HepG2 (cell line): Measurements from ENCODE around the gene MVK. TPM values are rescaled to one million over a fixed set of nuclear protein-coding genes. Genes with fewer than 3 reads are reported as not detected.

Source experiments
- ATAC-seq: fragments of 200-7000 bp; cut with Tn5 transposase; 3 replicates; pipeline ENCODE4 v1.9.1; 2020; ENCODE audit warnings: mild to moderate bottlenecking, moderate library complexity
- BruUV-seq: library from RNA; stranded (reverse); fragments of 400-500 nt; replicated peaks from 2 replicates; lab custom pipeline; 2021; lab: Mats Ljungman, UMichigan
- CTCF ChIA-PET: fragments of 300-600 bp; formaldehyde crosslinking; extraction: SDS; loops from one replicate; lab custom pipeline; 2021; ENCODE audit warnings: low total read pairs, inconsistent platforms, low intra/inter-chr PET ratio; lab: Yijun Ruan, JAX
- POLR2A ChIA-PET: fragments of 350-600 bp; sonication (Branson Sonifier 250); formaldehyde crosslinking; loops from one replicate; lab custom pipeline; 2020; ENCODE audit warnings: antibody characterized with exemption, inconsistent platforms; lab: Yijun Ruan, JAX
- DNase-seq: peaks from one replicate; pipeline ENCODE4 v3.0.0-alpha.2; 2015; ENCODE audit warnings: low spot score
- FAIRE-seq: peaks from 3 replicates; lab custom pipeline; 2011; peaks lifted over from hg19 to GRCh38; lab: Jason Lieb, UNC
- H2AFZ ChIP-seq: one replicate; pipeline ENCODE4 v1.6.1; 2011; ENCODE audit warnings: low read length, inconsistent platforms
- H3K27ac ChIP-seq: fragments of 300-600 bp; 3 replicates; pipeline ENCODE4 v1.8.0; 2011; ENCODE audit warnings: mixed run types, mild to moderate bottlenecking, mixed read lengths, low read length, inconsistent platforms; ENCODE audit not compliant: insufficient read depth; ENCODE audit errors: extremely low read length
- H3K27me3 ChIP-seq, 2 experiments: fragments of 200-600 bp in 1 of 2; 2 replicates in 1 of 2; 3 replicates in 1 of 2; pipeline versions ENCODE4 v1.6.0 to v1.8.0; 2011; ENCODE audit warnings: low read length in 2 of 2, mild to moderate bottlenecking in 2 of 2, moderate library complexity in 2 of 2, inconsistent platforms in 1 of 2; ENCODE audit not compliant: insufficient read depth in 2 of 2, control insufficient read depth in 1 of 2
- H3K36me3 ChIP-seq, 2 experiments: fragments of 200-600 bp in 1 of 2; replicated peaks in 1 of 2; 2 replicates in 1 of 2; 3 replicates in 1 of 2; pipeline versions ENCODE4 v1.5.1 to v1.8.0; 2011; ENCODE audit warnings: low read length in 2 of 2, inconsistent platforms in 1 of 2; ENCODE audit not compliant: insufficient read depth in 2 of 2, control insufficient read depth in 1 of 2
- H3K4me1 ChIP-seq: 2 replicates; pipeline ENCODE4 v1.5.1; 2012; ENCODE audit warnings: low read length, inconsistent platforms; ENCODE audit not compliant: insufficient read depth
- H3K4me2 ChIP-seq: 2 replicates; pipeline ENCODE4 v1.6.0; 2011; ENCODE audit warnings: low read depth, low read length, inconsistent platforms
- H3K4me3 ChIP-seq, 3 experiments: fragments of 200-600 bp in 1 of 3; sonication (generic), shearing (Covaris generic) in 1 of 3; replicated peaks in 1 of 3; 2 replicates each; pipeline ENCODE4 v1.5.1; 2011 to 2016; ENCODE audit warnings: low read length in 3 of 3, inconsistent platforms in 2 of 3, low read depth in 2 of 3, mild to moderate bottlenecking in 2 of 3, control low read depth in 1 of 3, mixed read lengths in 1 of 3; ENCODE audit not compliant: insufficient read depth in 1 of 3
- H3K79me2 ChIP-seq: one replicate; pipeline ENCODE4 v1.6.1; 2011; ENCODE audit warnings: low read length, inconsistent platforms; ENCODE audit not compliant: insufficient read depth
- H3K9ac ChIP-seq: 2 replicates; pipeline ENCODE4 v1.6.0; 2011; ENCODE audit warnings: mild to moderate bottlenecking, low read depth, low read length, inconsistent platforms; ENCODE audit not compliant: insufficient read depth
- H3K9me3 ChIP-seq: 2 replicates; pipeline ENCODE4 v1.5.1; 2012; ENCODE audit warnings: mild to moderate bottlenecking, low read length
- H4K20me1 ChIP-seq: 2 replicates; pipeline ENCODE4 v1.6.0; 2011; ENCODE audit warnings: inconsistent platforms, mild to moderate bottlenecking, low read length, moderate library complexity; ENCODE audit not compliant: insufficient read depth
- CHD2 ChIP-seq: IDR thresholded peaks from 2 replicates; pipeline ENCODE4 v1.6.1; 2011; ENCODE audit warnings: low read depth, low read length, improper control_type of control experiment
- GLI4 ChIP-seq: sonication (generic); formaldehyde crosslinking; IDR thresholded peaks from 2 replicates; pipeline ENCODE4 v1.5.1; 2020; ENCODE audit warnings: missing genetic modification reagents, mild to moderate bottlenecking, moderate library complexity, borderline replicate concordance
- POLR2G ChIP-seq: fragments of 200-400 bp; formaldehyde crosslinking; IDR thresholded peaks from 2 replicates; pipeline ENCODE4 v1.6.1; 2018; ENCODE audit warnings: mild to moderate bottlenecking, low read depth, low read length, moderate library complexity
- RBM22 ChIP-seq: fragments of 200-400 bp; formaldehyde crosslinking; optimal IDR thresholded peaks from 2 replicates; pipeline ENCODE3; 2017; ENCODE audit warnings: mild to moderate bottlenecking, low read length, moderate library complexity
- SALL1 ChIP-seq: sonication (generic); formaldehyde crosslinking; IDR thresholded peaks from 2 replicates; pipeline ENCODE4 v1.8.0; 2022; ENCODE audit warnings: mild to moderate bottlenecking, missing genetic modification reagents
- SIX1 ChIP-seq: sonication (generic); formaldehyde crosslinking; IDR thresholded peaks from 2 replicates; pipeline ENCODE4 v1.4.0; 2020; ENCODE audit warnings: missing genetic modification reagents, borderline replicate concordance
- SOX13 ChIP-seq, 3 experiments: fragments of 450-650 bp in 1 of 3; sonication (generic) in 1 of 3; formaldehyde crosslinking in 1 of 3; IDR thresholded peaks in 2 of 3; conservative IDR thresholded peaks in 1 of 3; 2 replicates each; pipeline versions ENCODE4 v1.5.0 to v1.6.1; 2016 to 2020; ENCODE audit warnings: antibody characterized with exemption in 1 of 3, mild to moderate bottlenecking in 1 of 3, missing compliant biosample characterization in 1 of 3, missing genetic modification reagents in 1 of 3, moderate library complexity in 1 of 3
- SOX6 ChIP-seq, 2 experiments: fragments of 450-650 bp in 1 of 2; sonication (generic) in 1 of 2; formaldehyde crosslinking in 1 of 2; IDR thresholded peaks; 2 replicates each; pipeline versions ENCODE4 v1.4.0 to v1.6.1; 2017 to 2020; ENCODE audit warnings: antibody characterized with exemption in 1 of 2, mild to moderate bottlenecking in 1 of 2, missing genetic modification reagents in 1 of 2
- STAG1 ChIP-seq: sonication (generic); formaldehyde crosslinking; IDR thresholded peaks from 2 replicates; pipeline ENCODE4 v1.4.0; 2020; ENCODE audit warnings: missing genetic modification reagents
- TEAD3 ChIP-seq: optimal IDR thresholded peaks from 2 replicates; pipeline ENCODE3; 2016; ENCODE audit warnings: borderline replicate concordance
- U2AF2 ChIP-seq: fragments of 200-400 bp; formaldehyde crosslinking; IDR thresholded peaks from 2 replicates; pipeline ENCODE4 v1.6.1; 2017; ENCODE audit warnings: low read depth, mild to moderate bottlenecking, low read length
- ZBTB7A ChIP-seq: sonication (generic); formaldehyde crosslinking; IDR thresholded peaks from 2 replicates; pipeline ENCODE4 v1.8.0; 2022; ENCODE audit warnings: mild to moderate bottlenecking, missing genetic modification reagents
- ZFX ChIP-seq: sonication (generic); formaldehyde crosslinking; IDR thresholded peaks from 2 replicates; pipeline ENCODE4 v1.4.0; 2020; ENCODE audit warnings: mild to moderate bottlenecking, low read depth, missing genetic modification reagents, moderate library complexity
- ZNF33B ChIP-seq: sonication (generic); formaldehyde crosslinking; IDR thresholded peaks from 2 replicates; pipeline ENCODE4 v1.5.1; 2020; ENCODE audit warnings: mild to moderate bottlenecking, missing genetic modification reagents
- ZNF780A ChIP-seq: sonication (generic); formaldehyde crosslinking; IDR thresholded peaks from 2 replicates; pipeline ENCODE4 v1.8.0; 2022; ENCODE audit warnings: mild to moderate bottlenecking, missing genetic modification reagents, moderate library complexity
- ZNF792 ChIP-seq: IDR thresholded peaks from 2 replicates; pipeline ENCODE4 v1.6.1; 2016
- ZSCAN22 ChIP-seq: sonication (generic); formaldehyde crosslinking; IDR thresholded peaks from 2 replicates; pipeline ENCODE4 v1.4.0; 2020; ENCODE audit warnings: mild to moderate bottlenecking, missing genetic modification reagents
- WGBS: methylation state at CpG from one replicate; pipeline ENCODE4 v1.1.6; 2017; ENCODE audit warnings: low lambda C conversion rate; 5-methylcytosine and 5-hydroxymethylcytosine counted together
- in situ Hi-C: cut with HindIII; loops from 2 replicates; pipeline ENCODE4 v1.10.0; 2017; ENCODE audit warnings: low pct_unique_long_range_greater_than_20kb; ENCODE audit not compliant: extremely low pct_ligation_motif_present
- intact Hi-C: fragments of 100-400 bp; cut with micrococcal nuclease; formaldehyde crosslinking; loops from one replicate; pipeline ENCODE4 v1.10.0; 2022; ENCODE audit not compliant: unreplicated experiment
- polyA plus RNA-seq, 8 experiments: library from polyadenylated mRNA; depleted of rRNA in 3 of 8; stranded (reverse) in 7 of 8; unstranded in 1 of 8; fragments of >200 nt; fragmentation: Illumina TruSeq in 4 of 8; extraction: Trizol in 4 of 8; gene quantifications; 2 replicates each; pipeline versions ENCODE4 v1.2.1 to v1.2.3, GENCODE V29; 2011 to 2016; ENCODE audit warnings: low read depth in 4 of 8, missing spikeins in 1 of 8, mixed read lengths in 1 of 8; ENCODE audit not compliant: insufficient read depth in 1 of 8
- total RNA-seq, 5 experiments: library from RNA; depleted of rRNA; stranded (reverse); fragments of >200 nt; fragmentation: Illumina TruSeq; extraction: Trizol; gene quantifications; 2 replicates each; pipeline ENCODE4 v1.2.3, GENCODE V29; 2016; ENCODE audit warnings: low read depth in 1 of 5
- TF ChIP-seq, protein P1 (sequence below): sonication (generic); formaldehyde crosslinking; conservative IDR thresholded peaks from 2 replicates; pipeline ENCODE4 v1.8.1; 2023; ENCODE audit warnings: missing genetic modification reagents
- TF ChIP-seq, protein P2 (sequence below): sonication (generic); formaldehyde crosslinking; IDR thresholded peaks from 2 replicates; pipeline ENCODE4 v1.5.0; 2020; ENCODE audit warnings: missing genetic modification reagents
- TF ChIP-seq, protein P3 (sequence below): sonication (generic); formaldehyde crosslinking; conservative IDR thresholded peaks from 2 replicates; pipeline ENCODE4 v1.5.0; 2020; ENCODE audit warnings: missing genetic modification reagents

MVK gene
- total and polyA plus RNA-seq, 2 of the 13 experiments (the other 11 are each of a cell fraction or from before 2014, with no cell fraction given) = 11.6 to 66.9 TPM

DNA sequence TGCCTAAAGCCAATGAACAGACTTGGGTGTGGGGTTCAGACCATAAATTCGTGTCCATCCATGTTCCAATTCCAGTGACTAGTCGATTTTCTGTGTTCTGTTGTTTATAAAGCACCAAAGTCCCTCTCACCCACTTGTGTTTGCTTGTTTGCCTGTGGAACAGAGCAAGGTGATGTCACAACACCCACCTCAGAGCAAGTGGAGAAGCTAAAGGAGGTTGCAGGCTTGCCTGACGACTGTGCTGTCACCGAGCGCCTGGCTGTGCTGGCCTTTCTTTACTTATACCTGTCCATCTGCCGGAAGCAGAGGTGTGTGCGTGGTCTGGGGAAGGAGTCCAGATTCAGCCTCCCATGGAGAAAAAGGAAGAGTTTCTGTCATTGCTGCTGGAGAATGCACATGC is 6.0 kb downstream of the MVK start:
- in situ Hi-C loops = no loop called here
- 80% methylated on average over 7 of the region's 7 CpGs for WGBS
- peaks cover 40% of the 10 kb centered on the region for H3K4me1 ChIP-seq

More for the DNA sequence above, 6.0 kb downstream of the MVK start:
- Histone ChIP-seq H3K9ac (no peak overlapping the region), H3K4me2 (no peak overlapping the region), H3K4me3 (no peak overlapping the region), H4K20me1 (no peaks in the 10 kb centered on the region), H3K27ac (peak overlapping the region; percentile 15), H3K9me3 (no peaks in the 10 kb centered on the region), H3K27me3 (no peaks in the 10 kb centered on the region), H3K36me3 (peaks cover 19 to 71% of the 10 kb centered on the region in 2 experiments), H2AFZ (no peak overlapping the region), H3K79me2 (peaks cover 16% of the 10 kb centered on the region)
- FAIRE-seq = no peak
- ChIA-PET CTCF (no interaction called here), POLR2A (no interaction called here)
- no peak for ATAC-seq
- TF ChIP-seq GLI4 (CRISPR knock-in tag) (no peak), U2AF2 (no peak), ZNF780A (CRISPR knock-in tag) (no peak), POLR2G (no peak), ZNF33B (CRISPR knock-in tag) (no peak), SOX6 (IDR thresholded peaks at IDR 0.05) (no peak), SOX6 (CRISPR knock-in tag; IDR thresholded peaks at IDR 0.05) (no peak), ZNF792 (CRISPR knock-in tag) (no peak), ZBTB7A (no peak), RBM22 (no peak), ZSCAN22 (CRISPR knock-in tag) (no peak), CHD2 (no peak), ZFX (CRISPR knock-in tag) (no peak), SOX13 (IDR thresholded peaks at IDR 0.05) (no peak), SOX13 (CRISPR knock-in tag; conservative IDR thresholded peaks at IDR 0.05 in 1 of 2, IDR thresholded peaks at IDR 0.05 in 1 of 2) (no peak), STAG1 (CRISPR knock-in tag) (no peak), SIX1 (CRISPR knock-in tag) (no peak), SALL1 (CRISPR knock-in tag) (no peak), TEAD3 (CRISPR knock-in tag) (no peak)
- TF ChIP-seq, protein P1, sequence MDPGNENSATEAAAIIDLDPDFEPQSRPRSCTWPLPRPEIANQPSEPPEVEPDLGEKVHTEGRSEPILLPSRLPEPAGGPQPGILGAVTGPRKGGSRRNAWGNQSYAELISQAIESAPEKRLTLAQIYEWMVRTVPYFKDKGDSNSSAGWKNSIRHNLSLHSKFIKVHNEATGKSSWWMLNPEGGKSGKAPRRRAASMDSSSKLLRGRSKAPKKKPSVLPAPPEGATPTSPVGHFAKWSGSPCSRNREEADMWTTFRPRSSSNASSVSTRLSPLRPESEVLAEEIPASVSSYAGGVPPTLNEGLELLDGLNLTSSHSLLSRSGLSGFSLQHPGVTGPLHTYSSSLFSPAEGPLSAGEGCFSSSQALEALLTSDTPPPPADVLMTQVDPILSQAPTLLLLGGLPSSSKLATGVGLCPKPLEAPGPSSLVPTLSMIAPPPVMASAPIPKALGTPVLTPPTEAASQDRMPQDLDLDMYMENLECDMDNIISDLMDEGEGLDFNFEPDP (CRISPR knock-in tag) = no peak
- TF ChIP-seq, protein P2, sequence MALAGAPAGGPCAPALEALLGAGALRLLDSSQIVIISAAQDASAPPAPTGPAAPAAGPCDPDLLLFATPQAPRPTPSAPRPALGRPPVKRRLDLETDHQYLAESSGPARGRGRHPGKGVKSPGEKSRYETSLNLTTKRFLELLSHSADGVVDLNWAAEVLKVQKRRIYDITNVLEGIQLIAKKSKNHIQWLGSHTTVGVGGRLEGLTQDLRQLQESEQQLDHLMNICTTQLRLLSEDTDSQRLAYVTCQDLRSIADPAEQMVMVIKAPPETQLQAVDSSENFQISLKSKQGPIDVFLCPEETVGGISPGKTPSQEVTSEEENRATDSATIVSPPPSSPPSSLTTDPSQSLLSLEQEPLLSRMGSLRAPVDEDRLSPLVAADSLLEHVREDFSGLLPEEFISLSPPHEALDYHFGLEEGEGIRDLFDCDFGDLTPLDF (CRISPR knock-in tag) = no peak
- TF ChIP-seq, protein P3, sequence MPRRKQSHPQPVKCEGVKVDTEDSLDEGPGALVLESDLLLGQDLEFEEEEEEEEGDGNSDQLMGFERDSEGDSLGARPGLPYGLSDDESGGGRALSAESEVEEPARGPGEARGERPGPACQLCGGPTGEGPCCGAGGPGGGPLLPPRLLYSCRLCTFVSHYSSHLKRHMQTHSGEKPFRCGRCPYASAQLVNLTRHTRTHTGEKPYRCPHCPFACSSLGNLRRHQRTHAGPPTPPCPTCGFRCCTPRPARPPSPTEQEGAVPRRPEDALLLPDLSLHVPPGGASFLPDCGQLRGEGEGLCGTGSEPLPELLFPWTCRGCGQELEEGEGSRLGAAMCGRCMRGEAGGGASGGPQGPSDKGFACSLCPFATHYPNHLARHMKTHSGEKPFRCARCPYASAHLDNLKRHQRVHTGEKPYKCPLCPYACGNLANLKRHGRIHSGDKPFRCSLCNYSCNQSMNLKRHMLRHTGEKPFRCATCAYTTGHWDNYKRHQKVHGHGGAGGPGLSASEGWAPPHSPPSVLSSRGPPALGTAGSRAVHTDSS (CRISPR knock-in tag) = no peak
- no TSS peak for BruUV-seq
- intact Hi-C loops = no loop called here
- no peak for DNase-seq
